ENCODE measurements around the gene HTRA1.

Gene HTRA1

GRCh38 chr10:122477436-122477835 lies 16.1 kb downstream of the HTRA1 start:
- TF ChIP-seq ARNTL (CRISPR knock-in tag; IDR thresholded peaks at IDR 0.05; ENCODE audit: borderline replicate concordance, low read depth) (no peak), POU6F1 (CRISPR knock-in tag; IDR thresholded peaks at IDR 0.05; ENCODE audit: borderline replicate concordance, low read depth) (no peak), PATZ1 (CRISPR knock-in tag; IDR thresholded peaks at IDR 0.05; ENCODE audit: borderline replicate concordance) (no peak), SNAI2 (CRISPR knock-in tag; IDR thresholded peaks at IDR 0.05) (no peak)
- no peak for ATAC-seq

- ATAC-seq = no peak
- TF ChIP-seq POU6F1 (CRISPR knock-in tag; IDR thresholded peaks at IDR 0.05; ENCODE audit: borderline replicate concordance, low read depth) (no peak), TOX (CRISPR knock-in tag; IDR thresholded peaks at IDR 0.05; ENCODE audit: borderline replicate concordance) (no peak), CREB5 (CRISPR knock-in tag; IDR thresholded peaks at IDR 0.05; ENCODE audit: low read depth) (no peak), PPARA (CRISPR knock-in tag; IDR thresholded peaks at IDR 0.05; ENCODE audit: borderline replicate concordance) (no peak), SNAI2 (CRISPR knock-in tag; IDR thresholded peaks at IDR 0.05) (no peak), BACH2 (CRISPR knock-in tag; IDR thresholded peaks at IDR 0.05; ENCODE audit: borderline replicate concordance) (no peak), ZC3H10 (CRISPR knock-in tag; IDR thresholded peaks at IDR 0.05) (no peak), ZNF70 (CRISPR knock-in tag; IDR thresholded peaks at IDR 0.05) (no peak), ZNF565 (CRISPR knock-in tag; conservative IDR thresholded peaks at IDR 0.05; ENCODE audit: low read depth) (no peak), RARB (CRISPR knock-in tag; IDR thresholded peaks at IDR 0.05) (no peak), PATZ1 (CRISPR knock-in tag; IDR thresholded peaks at IDR 0.05; ENCODE audit: borderline replicate concordance) (no peak), ZFP30 (CRISPR knock-in tag; IDR thresholded peaks at IDR 0.05) (no peak), ISL1 (CRISPR knock-in tag; IDR thresholded peaks at IDR 0.05) (no peak), GLIS3 (CRISPR knock-in tag; IDR thresholded peaks at IDR 0.05) (no peak), ARNTL (CRISPR knock-in tag; IDR thresholded peaks at IDR 0.05; ENCODE audit: borderline replicate concordance, low read depth) (no peak), ZNF8 (CRISPR knock-in tag; IDR thresholded peaks at IDR 0.05) (no peak), CSRNP3 (CRISPR knock-in tag; IDR thresholded peaks at IDR 0.05) (no peak), ZFP3 (CRISPR knock-in tag; IDR thresholded peaks at IDR 0.05) (no peak), CSDC2 (CRISPR knock-in tag; IDR thresholded peaks at IDR 0.05) (no peak)
These were observed 17.6 kb downstream of the HTRA1 start for GRCh38 chr10:122478971-122479370.

- ATAC-seq = no peak
- no peak for TF ChIP-seq CSDC2 (CRISPR knock-in tag; IDR thresholded peaks at IDR 0.05)
- no peak for TF ChIP-seq ZNF70 (CRISPR knock-in tag; IDR thresholded peaks at IDR 0.05)
- no peak for TF ChIP-seq PPARA (CRISPR knock-in tag; IDR thresholded peaks at IDR 0.05; ENCODE audit: borderline replicate concordance)
- no peak for TF ChIP-seq ESRRG (CRISPR knock-in tag; IDR thresholded peaks at IDR 0.05)
- no peak for TF ChIP-seq POU6F1 (CRISPR knock-in tag; IDR thresholded peaks at IDR 0.05; ENCODE audit: borderline replicate concordance, low read depth)
- no peak for TF ChIP-seq ZNF565 (CRISPR knock-in tag; conservative IDR thresholded peaks at IDR 0.05; ENCODE audit: low read depth)
- no peak for TF ChIP-seq TSHZ2 (CRISPR knock-in tag; IDR thresholded peaks at IDR 0.05)
These were observed 18.9 kb downstream of the HTRA1 start for GRCh38 chr10:122480146-122480833.

Measured in SK-N-SH treated with all-trans-retinoic acid at 6 μM for 48 hours (cell line).